A673 (cell line): ENCODE measurements around the gene TFPI. TPM values are rescaled to one million over a fixed set of nuclear protein-coding genes. Genes with fewer than 3 reads are reported as not detected.

Experiments
- BruUV-seq: library from RNA; stranded (reverse); fragments of 400-500 nt; replicated peaks from 2 replicates; lab custom pipeline; 2021; lab: Mats Ljungman, UMichigan
- CTCF ChIA-PET: fragments of 300-600 bp; sonication (Branson Sonifier 250); formaldehyde crosslinking; loops from one replicate; lab custom pipeline; 2022; ENCODE audit warnings: antibody characterized with exemption; lab: Charles Lee
- POLR2A ChIA-PET: fragments of 300-600 bp; sonication (Branson Sonifier 250); formaldehyde crosslinking; loops from one replicate; lab custom pipeline; 2022; ENCODE audit warnings: antibody characterized with exemption; ENCODE audit not compliant: low non-redundant PET; lab: Charles Lee
- DNase-seq: peaks from one replicate; pipeline ENCODE4 v3.0.0-alpha.2; 2015; ENCODE audit warnings: low spot score
- H3K27ac ChIP-seq: fragments of 200-600 bp; sonication (generic); 2 replicates; pipeline ENCODE4 v1.5.1; 2016; ENCODE audit warnings: mixed run types, low read depth, mild to moderate bottlenecking, mixed read lengths, antibody characterized with exemption, low read length; ENCODE audit not compliant: poor library complexity, severe bottlenecking
- H3K27me3 ChIP-seq: fragments of 200-600 bp; sonication (generic); replicated peaks from 2 replicates; pipeline ENCODE4 v1.6.1; 2017; ENCODE audit warnings: mixed run types, low read depth, mild to moderate bottlenecking, mixed read lengths, antibody characterized with exemption, low read length; ENCODE audit not compliant: insufficient read depth, poor library complexity
- H3K36me3 ChIP-seq: fragments of 200-600 bp; sonication (generic); 2 replicates; pipeline ENCODE4 v1.6.1; 2016; ENCODE audit warnings: mixed run types, mild to moderate bottlenecking, mixed read lengths, antibody characterized with exemption, low read length; ENCODE audit not compliant: insufficient read depth, poor library complexity, severe bottlenecking
- H3K4me1 ChIP-seq: fragments of 200-600 bp; sonication (generic); 2 replicates; pipeline ENCODE4 v1.6.1; 2017; ENCODE audit warnings: mixed run types, mild to moderate bottlenecking, mixed read lengths, antibody characterized with exemption, low read length; ENCODE audit not compliant: insufficient read depth, poor library complexity, severe bottlenecking
- H3K4me3 ChIP-seq: fragments of 200-600 bp; sonication (generic); 2 replicates; pipeline ENCODE4 v1.5.1; 2016; ENCODE audit warnings: low read depth, mixed run types, mild to moderate bottlenecking, mixed read lengths, low read length; ENCODE audit not compliant: poor library complexity, severe bottlenecking
- H3K9me3 ChIP-seq: fragments of 200-600 bp; sonication (generic); 2 replicates; pipeline ENCODE4 v1.6.1; 2016; ENCODE audit warnings: mixed run types, low read depth, mild to moderate bottlenecking, mixed read lengths, antibody characterized with exemption, low read length; ENCODE audit not compliant: poor library complexity, severe bottlenecking
- EZH2 ChIP-seq: fragments of 200-600 bp; sonication (generic); IDR thresholded peaks from 2 replicates; pipeline ENCODE4 v1.6.1; 2017; ENCODE audit warnings: borderline replicate concordance, low read depth, mild to moderate bottlenecking, mixed read lengths, antibody characterized with exemption, low read length; ENCODE audit not compliant: poor library complexity, severe bottlenecking
- intact Hi-C: fragments of 100-400 bp; cut with micrococcal nuclease; formaldehyde crosslinking; loops from one replicate; pipeline ENCODE4 v1.10.0; 2022; ENCODE audit not compliant: unreplicated experiment
- total RNA-seq: library from RNA; stranded (reverse); gene quantifications from 2 replicates; pipeline ENCODE4 v1.2.3, GENCODE V29; 2021
- TF ChIP-seq, protein P1 (sequence below): fragments of 300-800, 200-600 bp; sonication (generic); conservative IDR thresholded peaks from 2 replicates; pipeline ENCODE4 v1.5.1; 2017; ENCODE audit warnings: low read depth, mild to moderate bottlenecking, antibody characterized with exemption, low read length, moderate library complexity, mixed read lengths

Gene TFPI
- total RNA-seq, 1 experiment from 2014 or later, result 36.3 TPM

DNA sequence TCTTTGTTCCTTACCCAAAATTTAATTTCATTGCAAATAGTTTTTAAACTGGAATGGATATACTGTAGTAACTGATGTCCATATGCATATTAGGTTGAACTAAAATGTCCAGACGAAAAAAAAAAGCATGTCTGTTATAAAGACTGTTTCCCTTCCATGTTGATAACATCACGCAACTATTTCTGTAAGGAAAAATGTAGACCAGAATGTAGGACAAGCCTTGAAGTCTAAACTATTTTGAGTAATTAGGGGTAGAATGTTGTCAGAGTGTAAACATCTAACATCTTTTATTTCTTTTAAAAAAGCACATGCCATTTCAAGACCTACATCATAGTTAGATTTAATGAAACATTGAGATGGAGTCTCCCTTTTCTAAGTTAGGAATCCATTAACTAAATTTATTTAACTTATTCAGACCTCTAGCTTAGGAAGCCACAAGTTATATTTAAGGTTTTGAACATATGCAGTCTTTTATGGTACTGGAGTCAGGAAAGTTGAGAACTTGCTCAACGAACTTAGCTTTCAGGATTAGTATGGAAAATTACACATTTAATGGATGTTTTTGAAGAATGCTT, 114.0 kb downstream of the TFPI start:
- CTCF ChIA-PET, result no interaction called here
- Histone ChIP-seq H3K9me3 (no peaks in the 10 kb centered on the region), H3K27ac (no peak overlapping the region), H3K4me1 (no peaks in the 10 kb centered on the region), H3K36me3 (no peaks in the 10 kb centered on the region), H3K27me3 (no peaks in the 10 kb centered on the region), H3K4me3 (no peak overlapping the region)
- intact Hi-C loops, result no loop called here
- BruUV-seq, result no TSS peak
- DNase-seq, result no peak
- POLR2A ChIA-PET, result no interaction called here
- TF ChIP-seq, protein P1, sequence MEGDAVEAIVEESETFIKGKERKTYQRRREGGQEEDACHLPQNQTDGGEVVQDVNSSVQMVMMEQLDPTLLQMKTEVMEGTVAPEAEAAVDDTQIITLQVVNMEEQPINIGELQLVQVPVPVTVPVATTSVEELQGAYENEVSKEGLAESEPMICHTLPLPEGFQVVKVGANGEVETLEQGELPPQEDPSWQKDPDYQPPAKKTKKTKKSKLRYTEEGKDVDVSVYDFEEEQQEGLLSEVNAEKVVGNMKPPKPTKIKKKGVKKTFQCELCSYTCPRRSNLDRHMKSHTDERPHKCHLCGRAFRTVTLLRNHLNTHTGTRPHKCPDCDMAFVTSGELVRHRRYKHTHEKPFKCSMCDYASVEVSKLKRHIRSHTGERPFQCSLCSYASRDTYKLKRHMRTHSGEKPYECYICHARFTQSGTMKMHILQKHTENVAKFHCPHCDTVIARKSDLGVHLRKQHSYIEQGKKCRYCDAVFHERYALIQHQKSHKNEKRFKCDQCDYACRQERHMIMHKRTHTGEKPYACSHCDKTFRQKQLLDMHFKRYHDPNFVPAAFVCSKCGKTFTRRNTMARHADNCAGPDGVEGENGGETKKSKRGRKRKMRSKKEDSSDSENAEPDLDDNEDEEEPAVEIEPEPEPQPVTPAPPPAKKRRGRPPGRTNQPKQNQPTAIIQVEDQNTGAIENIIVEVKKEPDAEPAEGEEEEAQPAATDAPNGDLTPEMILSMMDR, result no peak
- no peak for TF ChIP-seq EZH2

- Histone ChIP-seq H3K4me3 (no peak overlapping the region), H3K36me3 (no peaks in the 10 kb centered on the region), H3K4me1 (peaks cover 11% of the 10 kb centered on the region), H3K9me3 (no peaks in the 10 kb centered on the region), H3K27ac (no peak overlapping the region), H3K27me3 (no peaks in the 10 kb centered on the region)
- ChIA-PET CTCF (no interaction called here), POLR2A (no interaction called here)
- intact Hi-C loops, result no loop called here
- TF ChIP-seq, protein P1, result no peak
- TF ChIP-seq EZH2, result no peak
- BruUV-seq, result no TSS peak
- DNase-seq, result no peak
These were observed 115.8 kb downstream of the TFPI start for GRCh38 chr2:187438455-187438854.

DNA sequence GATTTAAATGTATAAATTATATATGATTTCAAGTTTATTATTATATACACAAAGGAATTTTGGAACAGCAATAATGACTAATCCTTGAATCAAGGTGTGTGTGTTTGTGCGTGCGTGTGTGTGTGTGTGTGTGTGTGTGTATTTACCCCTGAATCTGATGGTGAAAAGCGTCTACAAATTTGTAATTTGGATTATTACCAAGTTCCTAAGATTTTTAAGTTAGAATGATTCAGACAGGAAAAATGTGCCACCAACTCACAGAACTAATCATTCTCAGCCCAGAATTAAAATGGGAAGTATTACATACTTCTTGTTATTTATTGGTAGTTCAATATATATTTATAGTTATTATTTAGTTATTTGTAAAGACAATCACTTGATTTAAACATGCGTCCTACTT, 118.5 kb downstream of the TFPI start:
- intact Hi-C loops, result no loop called here
- CTCF ChIA-PET, result no interaction called here
- TF ChIP-seq, protein P1, result no peak
- TF ChIP-seq EZH2, result no peak
- no peaks in the 10 kb centered on the region for H3K27me3 ChIP-seq
- H3K4me3 ChIP-seq, result no peak overlapping the region
- no peak for DNase-seq
- POLR2A ChIA-PET, result no interaction called here
- H3K27ac ChIP-seq, result no peak overlapping the region
- peaks cover 11% of the 10 kb centered on the region for H3K4me1 ChIP-seq
- no TSS peak for BruUV-seq
- H3K36me3 ChIP-seq, result no peaks in the 10 kb centered on the region
- no peaks in the 10 kb centered on the region for H3K9me3 ChIP-seq
